Measurements from ENCODE around the gene PPA1.

DNA sequence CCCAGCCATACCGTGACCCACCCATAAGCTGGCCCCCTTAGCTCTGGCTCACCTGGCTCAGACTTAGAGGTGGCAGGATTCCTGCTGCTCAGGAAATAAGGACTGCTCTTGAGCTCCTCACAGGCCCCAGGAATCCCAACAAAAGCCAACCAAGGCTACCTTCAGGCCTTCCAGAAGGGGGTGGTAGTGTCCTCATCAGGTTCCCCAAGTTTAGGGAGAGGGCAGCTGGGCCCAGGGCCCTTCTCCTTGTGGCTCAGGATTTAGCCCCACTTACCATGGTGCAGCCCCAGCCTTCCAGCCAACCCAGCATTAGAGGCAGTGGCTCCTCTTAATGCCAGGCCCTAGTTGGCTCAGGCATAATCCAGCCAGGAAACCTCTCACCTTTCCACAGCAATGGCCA, 27.0 kb upstream of the PPA1 start:
- TF ChIP-seq POLR2A (IDR thresholded peaks at IDR 0.05) (no peak), EP300 (IDR thresholded peaks at IDR 0.05) (no peak)
- TF ChIP-seq, protein P1, sequence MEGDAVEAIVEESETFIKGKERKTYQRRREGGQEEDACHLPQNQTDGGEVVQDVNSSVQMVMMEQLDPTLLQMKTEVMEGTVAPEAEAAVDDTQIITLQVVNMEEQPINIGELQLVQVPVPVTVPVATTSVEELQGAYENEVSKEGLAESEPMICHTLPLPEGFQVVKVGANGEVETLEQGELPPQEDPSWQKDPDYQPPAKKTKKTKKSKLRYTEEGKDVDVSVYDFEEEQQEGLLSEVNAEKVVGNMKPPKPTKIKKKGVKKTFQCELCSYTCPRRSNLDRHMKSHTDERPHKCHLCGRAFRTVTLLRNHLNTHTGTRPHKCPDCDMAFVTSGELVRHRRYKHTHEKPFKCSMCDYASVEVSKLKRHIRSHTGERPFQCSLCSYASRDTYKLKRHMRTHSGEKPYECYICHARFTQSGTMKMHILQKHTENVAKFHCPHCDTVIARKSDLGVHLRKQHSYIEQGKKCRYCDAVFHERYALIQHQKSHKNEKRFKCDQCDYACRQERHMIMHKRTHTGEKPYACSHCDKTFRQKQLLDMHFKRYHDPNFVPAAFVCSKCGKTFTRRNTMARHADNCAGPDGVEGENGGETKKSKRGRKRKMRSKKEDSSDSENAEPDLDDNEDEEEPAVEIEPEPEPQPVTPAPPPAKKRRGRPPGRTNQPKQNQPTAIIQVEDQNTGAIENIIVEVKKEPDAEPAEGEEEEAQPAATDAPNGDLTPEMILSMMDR (IDR thresholded peaks at IDR 0.05): no peak
